Measurements from ENCODE around the gene HAUS5. TPM values are rescaled to one million over a fixed set of nuclear protein-coding genes. Genes with fewer than 3 reads are reported as not detected.

HAUS5 gene
- polyA plus RNA-seq, 1 donor (not counting 4 experiments of a cell fraction or from before 2014, with no cell fraction given): 3.7 TPM

DNA sequence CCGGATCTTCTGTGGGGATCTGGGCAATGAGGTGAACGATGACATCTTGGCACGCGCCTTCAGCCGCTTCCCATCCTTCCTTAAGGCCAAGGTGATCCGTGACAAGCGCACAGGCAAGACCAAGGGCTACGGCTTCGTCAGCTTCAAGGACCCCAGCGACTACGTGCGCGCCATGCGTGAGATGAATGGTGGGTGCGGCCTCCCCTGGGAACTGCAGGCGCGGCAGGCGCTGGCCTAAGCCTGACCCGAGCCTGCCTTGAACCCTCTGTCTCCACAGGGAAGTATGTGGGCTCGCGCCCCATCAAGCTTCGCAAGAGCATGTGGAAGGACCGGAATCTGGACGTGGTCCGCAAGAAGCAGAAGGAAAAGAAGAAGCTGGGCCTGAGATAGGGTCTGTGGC lies 24.6 kb downstream of the HAUS5 start:
- H3K9me3 ChIP-seq (ENCODE audit: control insufficient read depth, low read depth, low read length): no peaks in the 10 kb centered on the region
- H2AFZ ChIP-seq (ENCODE audit: control insufficient read depth, low read length): no peak overlapping the region
- TF ChIP-seq EZH2 (IDR thresholded peaks at IDR 0.05; ENCODE audit: low read length) (no peak), CTCF (optimal IDR thresholded peaks at IDR 0.05 in 1 of 3, IDR thresholded peaks at IDR 0.05 in 1 of 3, conservative IDR thresholded peaks at IDR 0.05 in 1 of 3; ENCODE audit: extremely low read depth in 1 of 3, insufficient read depth in 2 of 3, low read length in 3 of 3) (no peak)
- H4K20me1 ChIP-seq (ENCODE audit: control insufficient read depth, extremely low read depth, insufficient read depth, low read length): no peaks in the 10 kb centered on the region
- peaks cover 22 to 25% of the 10 kb centered on the region in 2 experiments for H3K36me3 ChIP-seq (ENCODE audit: control insufficient read depth in 2 of 2, extremely low read depth in 1 of 2, insufficient read depth in 2 of 2, low read length in 2 of 2)
- dilution Hi-C loops (cut with MboI; ENCODE audit: extremely low pct_ligation_motif_present, low sequenced_read_pairs): no loop called here
- no peak overlapping the region for H3K4me3 ChIP-seq (ENCODE audit: control insufficient read depth in 2 of 3, extremely low read depth in 1 of 3, insufficient read depth in 2 of 3, low read depth in 1 of 3, low read length in 3 of 3)
- DNase-seq (ENCODE audit: low read depth, low spot score) (no peak), FAIRE-seq (no peak)
- no peaks in the 10 kb centered on the region for H3K4me1 ChIP-seq (ENCODE audit: control insufficient read depth, extremely low read depth, insufficient read depth, low read length)
- H3K27me3 ChIP-seq (ENCODE audit: control insufficient read depth, extremely low read depth, insufficient read depth, low read length): no peaks in the 10 kb centered on the region
- H3K9me1 ChIP-seq (ENCODE audit: control insufficient read depth, extremely low read depth, insufficient read depth, low read length): no peaks in the 10 kb centered on the region
- no peak overlapping the region for H3K4me2 ChIP-seq (ENCODE audit: control insufficient read depth, extremely low read depth, insufficient read depth, low read depth, low read length)
- H3K27ac ChIP-seq (ENCODE audit: control insufficient read depth, insufficient read depth, low read length): no peak overlapping the region
- H3K9ac ChIP-seq (ENCODE audit: control insufficient read depth, extremely low read depth, insufficient read depth, low read length): no peak overlapping the region
- no peaks in the 10 kb centered on the region for H3K79me2 ChIP-seq (ENCODE audit: control insufficient read depth, insufficient read depth, low read length)

GRCh38 chr19:35639321-35639639 lies 26.7 kb downstream of the HAUS5 start:
- Histone ChIP-seq H3K9me3 (ENCODE audit: control insufficient read depth, low read depth, low read length) (no peaks in the 10 kb centered on the region), H3K4me1 (ENCODE audit: control insufficient read depth, extremely low read depth, insufficient read depth, low read length) (peaks cover 8% of the 10 kb centered on the region), H3K27ac (ENCODE audit: control insufficient read depth, insufficient read depth, low read length) (no peak overlapping the region), H3K4me3 (ENCODE audit: control insufficient read depth in 2 of 3, extremely low read depth in 1 of 3, insufficient read depth in 2 of 3, low read depth in 1 of 3, low read length in 3 of 3) (no peak overlapping the region), H3K9ac (ENCODE audit: control insufficient read depth, extremely low read depth, insufficient read depth, low read length) (no peak overlapping the region), H3K79me2 (ENCODE audit: control insufficient read depth, insufficient read depth, low read length) (no peaks in the 10 kb centered on the region), H4K20me1 (ENCODE audit: control insufficient read depth, extremely low read depth, insufficient read depth, low read length) (no peaks in the 10 kb centered on the region), H3K36me3 (ENCODE audit: control insufficient read depth in 2 of 2, extremely low read depth in 1 of 2, insufficient read depth in 2 of 2, low read length in 2 of 2) (peaks cover 12 to 15% of the 10 kb centered on the region in 2 experiments), H3K4me2 (ENCODE audit: control insufficient read depth, extremely low read depth, insufficient read depth, low read depth, low read length) (no peak overlapping the region), H3K27me3 (ENCODE audit: control insufficient read depth, extremely low read depth, insufficient read depth, low read length) (no peaks in the 10 kb centered on the region), H3K9me1 (ENCODE audit: control insufficient read depth, extremely low read depth, insufficient read depth, low read length) (no peaks in the 10 kb centered on the region), H2AFZ (ENCODE audit: control insufficient read depth, low read length) (no peak overlapping the region)
- no peak for TF ChIP-seq EZH2 (IDR thresholded peaks at IDR 0.05; ENCODE audit: low read length)
- TF ChIP-seq CTCF (optimal IDR thresholded peaks at IDR 0.05 in 1 of 3, IDR thresholded peaks at IDR 0.05 in 1 of 3, conservative IDR thresholded peaks at IDR 0.05 in 1 of 3; ENCODE audit: extremely low read depth in 1 of 3, insufficient read depth in 2 of 3, low read length in 3 of 3): no peak
- DNase-seq (ENCODE audit: low read depth, low spot score) (no peak), FAIRE-seq (no peak)
- dilution Hi-C loops (cut with MboI; ENCODE audit: extremely low pct_ligation_motif_present, low sequenced_read_pairs): no loop called here

Data from keratinocyte (primary cell).